T-helper 9 cell (primary cell): ENCODE data around the gene NBEA.

ENCODE experiments used
- DNase-seq: peaks from one replicate; pipeline ENCODE4 v3.0.0-alpha.2; 2020

NBEA gene

DNA sequence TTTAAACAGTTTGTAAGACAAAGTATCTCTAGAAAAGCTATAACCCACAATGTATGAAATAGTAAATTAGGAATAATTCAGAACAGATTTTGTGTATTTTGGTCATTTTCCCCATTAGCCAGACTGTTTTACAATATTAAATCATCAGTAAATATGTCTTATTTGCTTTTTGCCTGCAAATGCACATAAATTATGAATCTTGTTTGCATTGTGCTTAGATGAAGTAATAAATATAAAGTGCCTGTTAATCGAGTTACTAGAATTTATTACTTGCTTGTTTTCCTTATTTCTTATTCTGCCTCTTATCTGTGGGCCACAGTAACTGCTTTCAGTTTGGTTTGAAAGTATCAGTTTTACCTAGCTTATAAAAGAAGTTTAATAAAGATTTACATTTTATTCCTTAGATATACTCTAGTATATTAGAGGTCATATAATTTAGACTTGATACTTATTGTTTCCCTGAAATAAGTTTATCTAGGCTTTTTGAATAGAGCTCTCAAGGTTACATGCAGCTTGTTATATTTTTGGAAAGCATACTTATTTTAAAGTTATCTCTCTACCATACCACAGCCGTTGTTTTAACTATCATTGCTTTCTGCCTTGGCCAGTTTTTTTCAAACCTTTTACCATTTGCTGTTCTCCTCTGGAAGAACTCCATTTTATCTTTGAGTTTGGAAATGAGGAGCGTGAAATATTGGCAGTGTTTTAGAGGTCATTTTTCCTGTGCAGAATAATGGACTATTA lies 238.0 kb downstream of the NBEA start:
- DNase-seq, result no peak

DNA sequence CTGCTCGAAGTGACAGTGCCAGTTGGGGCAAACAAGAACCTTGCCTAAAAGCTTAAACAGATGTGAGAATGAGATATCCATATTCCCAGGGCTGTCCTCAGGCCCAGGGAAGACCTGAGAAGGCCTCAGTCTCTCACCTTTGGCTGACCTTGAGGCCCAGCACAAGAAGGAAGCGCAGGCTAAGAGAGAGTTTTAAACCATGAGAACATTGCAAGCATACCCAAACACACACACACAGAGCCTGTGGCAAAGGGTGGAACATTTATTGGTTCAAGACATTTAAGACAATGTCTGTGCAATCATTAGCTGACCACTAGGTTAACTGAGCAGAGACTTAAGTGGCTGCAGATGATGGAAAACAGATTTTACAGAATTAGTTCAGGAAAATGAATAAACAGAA lies 248.2 kb downstream of the NBEA start:
- no peak for DNase-seq

GRCh38 chr13:35191883-35192282 lies 249.8 kb downstream of the NBEA start:
- DNase-seq, result no peak

- no peak for DNase-seq
Measured at GRCh38 chr13:35198613-35199200, 256.6 kb downstream of the NBEA start.

- DNase-seq, result no peak
Measured at GRCh38 chr13:35208587-35208986, 266.5 kb downstream of the NBEA start.

DNA sequence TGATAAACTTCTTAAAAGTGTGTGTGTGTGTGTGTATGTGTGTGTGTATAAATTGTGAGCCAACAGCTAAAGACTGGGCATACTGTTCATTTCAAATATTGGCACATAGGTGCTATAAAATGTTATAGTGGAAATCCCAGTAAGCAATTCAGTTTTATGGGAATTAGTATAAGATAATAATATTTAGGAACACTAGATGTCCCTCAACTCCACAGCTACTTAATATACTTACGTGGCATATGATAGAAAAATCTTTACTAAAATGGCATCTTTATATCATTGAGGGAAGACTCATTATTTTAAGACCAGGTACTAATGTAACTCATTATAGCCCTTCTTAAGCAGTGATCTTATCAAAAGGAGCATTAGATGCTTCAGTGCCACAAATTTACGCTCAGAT lies 268.2 kb downstream of the NBEA start:
- no peak for DNase-seq

GRCh38 chr13:35211949-35212348 lies 269.9 kb downstream of the NBEA start:
- no peak for DNase-seq

DNA sequence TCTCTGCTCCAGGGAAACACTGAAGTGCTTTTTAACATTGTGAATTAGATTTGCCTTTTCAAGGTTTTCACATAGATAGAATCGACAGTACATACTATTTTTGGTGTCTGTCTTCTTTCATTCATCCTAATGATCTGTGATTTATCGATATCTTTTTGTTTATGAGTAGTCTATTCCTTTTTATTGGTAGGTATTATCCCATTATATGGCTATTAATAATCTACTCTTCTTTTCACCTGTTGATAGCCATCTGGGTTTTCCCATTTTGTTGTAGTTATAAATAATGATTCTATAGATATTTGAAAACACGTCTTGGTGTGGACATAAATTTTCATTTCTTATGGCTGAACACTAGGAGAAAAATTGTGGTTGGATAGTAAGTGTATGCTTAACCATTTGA lies 271.8 kb downstream of the NBEA start:
- DNase-seq, result no peak

GRCh38 chr13:35216131-35216530 lies 274.1 kb downstream of the NBEA start:
- no peak for DNase-seq

GRCh38 chr13:35219021-35219420 lies 277.0 kb downstream of the NBEA start:
- no peak for DNase-seq

GRCh38 chr13:35225159-35225558 lies 283.1 kb downstream of the NBEA start:
- DNase-seq, result no peak

DNA sequence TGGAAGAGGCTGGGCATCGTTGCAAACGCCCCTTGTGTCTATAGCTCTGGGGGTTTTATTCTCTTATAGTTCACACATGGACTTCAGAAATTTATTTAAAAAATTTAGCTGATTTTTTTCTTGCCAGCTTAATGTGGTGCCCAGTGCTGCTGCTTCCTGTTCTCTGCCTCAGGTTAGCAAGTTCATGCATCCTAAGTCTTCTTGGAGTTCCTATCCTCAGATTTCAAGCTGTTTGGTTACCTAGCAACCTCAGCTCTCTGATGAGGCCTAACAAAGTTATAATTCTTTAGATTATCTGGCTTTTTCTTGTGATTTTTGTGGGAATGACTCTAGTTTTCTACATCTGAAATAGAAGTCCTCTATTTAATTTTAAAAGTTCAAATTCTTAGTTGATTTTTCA lies 283.5 kb downstream of the NBEA start:
- no peak for DNase-seq

GRCh38 chr13:35228536-35228935 lies 286.5 kb downstream of the NBEA start:
- DNase-seq, result no peak

DNA sequence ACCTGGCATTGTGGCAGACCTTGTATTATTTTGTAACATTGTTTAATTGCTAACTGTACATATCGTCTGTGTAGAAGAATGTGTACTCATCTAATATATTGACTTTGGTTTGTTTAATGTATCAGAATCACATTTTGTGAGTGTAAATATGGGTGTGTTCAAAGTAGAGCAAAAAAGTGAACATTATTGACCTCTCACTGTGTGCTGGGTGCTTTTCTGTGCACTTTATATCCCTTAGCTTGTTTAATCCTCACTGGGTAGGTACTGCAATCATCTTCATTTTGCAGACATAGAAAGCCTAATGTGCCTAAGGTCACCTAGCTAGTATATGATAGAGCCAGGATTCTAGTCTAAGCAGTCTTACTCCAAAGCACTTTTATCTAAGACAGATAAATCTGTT lies 289.4 kb downstream of the NBEA start:
- DNase-seq, result no peak

- no peak for DNase-seq
Measured at GRCh38 chr13:35238274-35238673, 296.2 kb downstream of the NBEA start.

GRCh38 chr13:35252536-35253205 lies 310.6 kb downstream of the NBEA start:
- no peak for DNase-seq

GRCh38 chr13:35255241-35255640 lies 313.2 kb downstream of the NBEA start:
- DNase-seq, result no peak

- no peak for DNase-seq
Measured at GRCh38 chr13:35256459-35257148, 314.5 kb downstream of the NBEA start.

GRCh38 chr13:35260316-35260715 lies 318.2 kb downstream of the NBEA start:
- DNase-seq, result no peak

- no peak for DNase-seq
Measured at GRCh38 chr13:35266412-35266811, 324.3 kb downstream of the NBEA start.

- no peak for DNase-seq
Measured at GRCh38 chr13:35278917-35279316, 336.8 kb downstream of the NBEA start.

DNA sequence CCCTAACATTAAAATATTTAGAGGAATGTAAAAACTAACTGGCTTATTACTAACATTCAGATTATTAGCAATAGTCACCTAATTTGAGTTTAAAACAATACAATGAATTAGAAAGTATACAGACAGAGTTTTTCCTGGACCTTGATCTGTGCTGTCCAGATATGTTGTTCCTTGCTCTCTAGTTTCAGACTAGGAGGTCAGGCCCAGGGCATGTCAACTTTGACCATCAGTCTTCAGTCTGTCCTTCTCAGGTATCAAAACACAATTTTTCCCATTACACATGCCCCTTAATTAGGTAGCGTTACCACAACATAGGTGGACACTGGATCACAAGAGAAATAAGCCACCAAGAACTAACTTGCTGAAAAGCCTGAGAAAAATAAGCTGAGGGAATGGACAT lies 337.4 kb downstream of the NBEA start:
- no peak for DNase-seq

GRCh38 chr13:35283856-35284255 lies 341.8 kb downstream of the NBEA start:
- no peak for DNase-seq

DNA sequence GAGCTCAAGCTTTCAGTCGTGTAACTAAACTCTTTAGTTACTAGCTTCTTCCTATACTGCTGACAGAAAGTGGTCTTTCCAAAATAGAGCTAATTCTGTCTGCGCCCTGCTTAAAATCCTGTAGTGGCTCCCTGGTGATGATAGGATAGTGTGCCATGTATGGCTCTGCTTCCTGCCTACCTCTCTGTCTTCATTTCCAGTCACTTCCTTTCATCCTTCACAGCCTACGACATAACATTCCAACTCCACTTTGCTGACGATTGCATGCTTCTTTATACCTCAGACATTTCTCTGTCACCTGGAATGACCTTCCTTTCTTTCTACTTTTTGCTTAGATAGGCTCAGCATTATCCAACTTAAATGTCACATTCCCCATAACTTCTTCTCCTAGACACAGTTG lies 343.6 kb downstream of the NBEA start:
- DNase-seq, result no peak
